GM12878 (cell line): Measurements from ENCODE around the gene GCSAM.

Experiments used
- ATF2 ChIP-seq: IDR thresholded peaks from 2 replicates; pipeline ENCODE4 v1.6.1; 2012; ENCODE audit warnings: low read length, inconsistent platforms
- CTCF ChIP-seq, 3 experiments: IDR thresholded peaks in 2 of 3; conservative IDR thresholded peaks in 1 of 3; 2 replicates each; pipeline ENCODE4 v1.5.1; 2011; ENCODE audit warnings: low read depth in 3 of 3, low read length in 3 of 3, mild to moderate bottlenecking in 3 of 3, control low read depth in 2 of 3, moderate library complexity in 2 of 3, inconsistent platforms in 1 of 3, mixed read lengths in 1 of 3; ENCODE audit not compliant: control insufficient read depth in 2 of 3, insufficient read depth in 1 of 3; ENCODE audit errors: extremely low read depth in 1 of 3
- POU2F2 ChIP-seq: IDR thresholded peaks from 3 replicates; pipeline ENCODE4 v1.6.1; 2011; ENCODE audit warnings: low read depth, mild to moderate bottlenecking, low read length, borderline replicate concordance
- TAF1 ChIP-seq: IDR thresholded peaks from 2 replicates; pipeline ENCODE4 v1.6.1; 2011; ENCODE audit warnings: mild to moderate bottlenecking, low read depth, low read length, borderline replicate concordance
- USF2 ChIP-seq: IDR thresholded peaks from 2 replicates; pipeline ENCODE4 v1.6.1; 2011; ENCODE audit warnings: low read depth, low read length, improper control_type of control experiment, borderline replicate concordance
- ZBED1 ChIP-seq: IDR thresholded peaks from 2 replicates; pipeline ENCODE4 v1.6.1; 2016; ENCODE audit warnings: borderline replicate concordance
- ZNF207 ChIP-seq: fragments of 450-650 bp; IDR thresholded peaks from 2 replicates; pipeline ENCODE4 v1.6.1; 2014; ENCODE audit warnings: antibody characterized with exemption, mild to moderate bottlenecking, borderline replicate concordance
- ZNF24 ChIP-seq: fragments of 450-650 bp; IDR thresholded peaks from 2 replicates; pipeline ENCODE4 v1.6.1; 2017; ENCODE audit warnings: antibody characterized with exemption, mild to moderate bottlenecking
- TF ChIP-seq, protein P1 (sequence below): fragments of 450-650 bp; IDR thresholded peaks from 2 replicates; pipeline ENCODE4 v1.6.1; 2017; ENCODE audit warnings: mild to moderate bottlenecking

DNA sequence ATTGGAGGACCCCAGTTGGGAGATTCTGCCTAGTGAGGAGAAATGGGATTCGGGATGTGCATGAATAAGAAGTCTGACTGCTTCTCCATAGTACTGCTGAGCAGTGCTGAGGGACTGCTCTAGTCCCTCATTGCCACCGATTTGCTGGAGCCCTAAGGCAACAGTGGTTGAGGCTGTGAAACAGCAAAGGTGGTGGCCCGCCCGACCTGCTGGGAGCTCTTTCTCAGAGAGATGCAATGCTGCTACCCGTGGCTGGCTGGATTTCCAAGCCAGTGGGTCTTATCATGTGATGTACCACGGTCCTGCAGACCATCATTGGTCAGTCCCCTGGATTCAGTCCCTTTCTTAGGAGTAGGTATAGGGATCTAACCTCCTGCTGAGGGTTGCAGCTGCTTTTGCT, 42.6 kb upstream of the GCSAM start:
- TF ChIP-seq ZNF207 (no peak), ATF2 (no peak), TAF1 (no peak), POU2F2 (no peak), CTCF (IDR thresholded peaks at IDR 0.05 in 2 of 3, conservative IDR thresholded peaks at IDR 0.05 in 1 of 3; ENCODE audit: control insufficient read depth in 2 of 3, extremely low read depth in 1 of 3, insufficient read depth in 1 of 3, low read depth in 3 of 3, low read length in 3 of 3) (no peak), USF2 (no peak), ZBED1 (no peak), ZNF24 (no peak)
- TF ChIP-seq, protein P1, sequence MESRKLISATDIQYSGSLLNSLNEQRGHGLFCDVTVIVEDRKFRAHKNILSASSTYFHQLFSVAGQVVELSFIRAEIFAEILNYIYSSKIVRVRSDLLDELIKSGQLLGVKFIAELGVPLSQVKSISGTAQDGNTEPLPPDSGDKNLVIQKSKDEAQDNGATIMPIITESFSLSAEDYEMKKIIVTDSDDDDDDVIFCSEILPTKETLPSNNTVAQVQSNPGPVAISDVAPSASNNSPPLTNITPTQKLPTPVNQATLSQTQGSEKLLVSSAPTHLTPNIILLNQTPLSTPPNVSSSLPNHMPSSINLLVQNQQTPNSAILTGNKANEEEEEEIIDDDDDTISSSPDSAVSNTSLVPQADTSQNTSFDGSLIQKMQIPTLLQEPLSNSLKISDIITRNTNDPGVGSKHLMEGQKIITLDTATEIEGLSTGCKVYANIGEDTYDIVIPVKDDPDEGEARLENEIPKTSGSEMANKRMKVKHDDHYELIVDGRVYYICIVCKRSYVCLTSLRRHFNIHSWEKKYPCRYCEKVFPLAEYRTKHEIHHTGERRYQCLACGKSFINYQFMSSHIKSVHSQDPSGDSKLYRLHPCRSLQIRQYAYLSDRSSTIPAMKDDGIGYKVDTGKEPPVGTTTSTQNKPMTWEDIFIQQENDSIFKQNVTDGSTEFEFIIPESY: no peak
